Esophagus muscularis mucosa (tissue), 4 donors: Measurements from ENCODE around the gene ERC2. TPM values are rescaled to one million over a fixed set of nuclear protein-coding genes. Genes with fewer than 3 reads are reported as not detected.

Experiments used
- DNase-seq: peaks from one replicate; pipeline ENCODE4 v3.0.0-alpha.2; 2017; ENCODE audit errors: extremely low spot score
- H3K27ac ChIP-seq, 4 donors: fragments of 200-600 bp; sonication (generic); replicated peaks in 1 of 4; 1 replicate in 3 of 4; 2 replicates in 1 of 4; pipeline ENCODE4 v1.5.1; 2016 to 2019; ENCODE audit warnings: mild to moderate bottlenecking in 1 of 4
- H3K27me3 ChIP-seq, 4 donors: fragments of 200-600 bp; sonication (generic); one replicate each; pipeline versions ENCODE4 v1.5.1 to v1.6.0; 2016 to 2019
- H3K36me3 ChIP-seq, 4 donors: fragments of 200-600 bp; sonication (generic); one replicate each; pipeline ENCODE4 v1.5.1; 2016 to 2019
- H3K4me1 ChIP-seq, 4 donors: fragments of 200-600 bp; sonication (generic); one replicate each; pipeline ENCODE4 v1.5.1; 2016 to 2019
- H3K4me3 ChIP-seq, 4 donors: fragments of 200-600 bp; sonication (generic); 1 replicate in 2 of 4; 2 replicates in 2 of 4; pipeline ENCODE4 v1.5.1; 2016 to 2019; ENCODE audit warnings: mild to moderate bottlenecking in 4 of 4, moderate library complexity in 1 of 4
- H3K9me3 ChIP-seq, 4 donors: fragments of 200-600 bp; sonication (generic); 1 replicate in 3 of 4; 2 replicates in 1 of 4; pipeline ENCODE4 v1.5.1; 2016 to 2019
- EP300 ChIP-seq: sonication (generic); formaldehyde crosslinking; IDR thresholded peaks from one replicate; pipeline ENCODE4 v1.6.1; 2017; ENCODE audit warnings: antibody characterized with exemption
- POLR2A ChIP-seq: fragments of 450-650 bp; IDR thresholded peaks from one replicate; pipeline ENCODE4 v1.6.1; 2017; ENCODE audit warnings: antibody characterized with exemption, moderate library complexity, mild to moderate bottlenecking, low read depth
- POLR2AphosphoS5 ChIP-seq, 2 donors: sonication (generic); formaldehyde crosslinking; IDR thresholded peaks; one replicate each; pipeline ENCODE4 v1.6.1; 2017; ENCODE audit warnings: antibody characterized with exemption in 2 of 2
- WGBS: methylation state at CpG from one replicate; pipeline ENCODE4 v1.1.5; 2018; 5-methylcytosine and 5-hydroxymethylcytosine counted together
- intact Hi-C: fragments of 100-400 bp; cut with DNase I; formaldehyde crosslinking; loops from one replicate; pipeline ENCODE4 v1.15.1; 2023
- total RNA-seq, 4 donors: library from RNA; depleted of rRNA; stranded (reverse); fragments of >200 nt; gene quantifications; one replicate each; pipeline versions ENCODE4 v1.1.0 to v1.2.1, GENCODE V29; 2016
- TF ChIP-seq, protein P1 (sequence below), 3 experiments: fragments of 200-600 bp in 2 of 3; fragments of 450-650 bp in 1 of 3; sonication (generic) in 2 of 3; IDR thresholded peaks; one replicate each; pipeline ENCODE4 v1.5.1; 2017 to 2019; ENCODE audit warnings: antibody characterized with exemption in 3 of 3, mild to moderate bottlenecking in 2 of 3, moderate library complexity in 1 of 3

Gene ERC2
- total RNA-seq, 4 donors from 2014 or later = 0.42 to 2.0 (median 1.5) TPM

DNA sequence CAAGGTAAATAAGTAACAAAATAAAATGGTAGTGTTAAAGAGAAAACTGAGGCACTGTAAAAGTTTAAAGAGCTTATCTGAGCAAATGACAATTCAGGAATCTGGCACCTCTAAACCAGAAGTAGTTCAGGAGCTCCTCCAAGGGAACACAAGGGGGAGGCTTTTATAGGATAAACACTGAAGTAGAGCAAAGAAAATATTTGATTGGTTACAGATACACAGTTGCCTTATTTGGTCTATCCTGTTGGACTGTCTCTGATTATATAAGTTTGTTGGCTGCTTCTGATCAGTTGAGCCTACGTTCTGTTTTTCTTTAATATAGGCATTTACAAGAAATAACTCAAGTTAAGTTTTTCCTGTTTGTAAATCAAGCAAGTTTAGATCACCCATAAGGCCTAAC lies 146.9 kb downstream of the ERC2 start:
- no peak overlapping the region for H3K4me3 ChIP-seq
- WGBS = 40% methylated on average over 1 of the region's 1 CpG
- no peak overlapping the region for H3K27ac ChIP-seq
- no peak for TF ChIP-seq EP300
- TF ChIP-seq POLR2AphosphoS5 (IDR thresholded peaks at IDR 0.05) = no peak
- no peaks in the 10 kb centered on the region for H3K36me3 ChIP-seq
- no peaks in the 10 kb centered on the region for H3K27me3 ChIP-seq
- no peaks in the 10 kb centered on the region for H3K9me3 ChIP-seq
- H3K4me1 ChIP-seq = peaks cover 3 to 7% (median 4%) of the 10 kb centered on the region in 4 donors
- intact Hi-C loops = no loop called here
- DNase-seq = no peak

DNA sequence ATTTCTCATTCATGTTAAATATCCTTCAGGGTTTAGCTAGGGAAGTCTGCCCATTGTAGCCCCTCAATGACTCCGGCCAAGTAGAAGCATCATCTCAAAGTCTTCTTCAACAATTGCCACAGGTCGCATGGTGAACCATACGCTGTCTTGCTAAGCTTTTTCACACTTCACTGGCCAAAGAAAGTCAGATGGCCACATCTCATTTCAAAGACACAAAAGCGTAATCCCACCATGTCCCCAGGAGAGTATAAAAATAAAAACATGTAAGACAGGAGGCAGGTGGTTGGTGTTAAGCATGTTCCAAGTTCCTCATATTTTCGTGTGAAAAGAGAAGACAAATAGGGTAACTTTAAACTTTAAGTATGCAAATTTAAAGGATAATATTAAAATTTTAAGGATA lies 147.4 kb downstream of the ERC2 start:
- Histone ChIP-seq H3K4me1 (peaks cover 3 to 8% (median 4%) of the 10 kb centered on the region in 4 donors), H3K27ac (no peak overlapping the region), H3K27me3 (no peaks in the 10 kb centered on the region), H3K4me3 (no peak overlapping the region), H3K36me3 (no peaks in the 10 kb centered on the region), H3K9me3 (no peaks in the 10 kb centered on the region)
- no peak for TF ChIP-seq POLR2AphosphoS5 (IDR thresholded peaks at IDR 0.05)
- no peak for TF ChIP-seq POLR2A
- TF ChIP-seq, protein P1, sequence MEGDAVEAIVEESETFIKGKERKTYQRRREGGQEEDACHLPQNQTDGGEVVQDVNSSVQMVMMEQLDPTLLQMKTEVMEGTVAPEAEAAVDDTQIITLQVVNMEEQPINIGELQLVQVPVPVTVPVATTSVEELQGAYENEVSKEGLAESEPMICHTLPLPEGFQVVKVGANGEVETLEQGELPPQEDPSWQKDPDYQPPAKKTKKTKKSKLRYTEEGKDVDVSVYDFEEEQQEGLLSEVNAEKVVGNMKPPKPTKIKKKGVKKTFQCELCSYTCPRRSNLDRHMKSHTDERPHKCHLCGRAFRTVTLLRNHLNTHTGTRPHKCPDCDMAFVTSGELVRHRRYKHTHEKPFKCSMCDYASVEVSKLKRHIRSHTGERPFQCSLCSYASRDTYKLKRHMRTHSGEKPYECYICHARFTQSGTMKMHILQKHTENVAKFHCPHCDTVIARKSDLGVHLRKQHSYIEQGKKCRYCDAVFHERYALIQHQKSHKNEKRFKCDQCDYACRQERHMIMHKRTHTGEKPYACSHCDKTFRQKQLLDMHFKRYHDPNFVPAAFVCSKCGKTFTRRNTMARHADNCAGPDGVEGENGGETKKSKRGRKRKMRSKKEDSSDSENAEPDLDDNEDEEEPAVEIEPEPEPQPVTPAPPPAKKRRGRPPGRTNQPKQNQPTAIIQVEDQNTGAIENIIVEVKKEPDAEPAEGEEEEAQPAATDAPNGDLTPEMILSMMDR (IDR thresholded peaks at IDR 0.05) = no peak
- TF ChIP-seq EP300 = no peak
- 78% methylated on average over 5 of the region's 5 CpGs for WGBS
- no peak for DNase-seq
- intact Hi-C loops = no loop called here

DNA sequence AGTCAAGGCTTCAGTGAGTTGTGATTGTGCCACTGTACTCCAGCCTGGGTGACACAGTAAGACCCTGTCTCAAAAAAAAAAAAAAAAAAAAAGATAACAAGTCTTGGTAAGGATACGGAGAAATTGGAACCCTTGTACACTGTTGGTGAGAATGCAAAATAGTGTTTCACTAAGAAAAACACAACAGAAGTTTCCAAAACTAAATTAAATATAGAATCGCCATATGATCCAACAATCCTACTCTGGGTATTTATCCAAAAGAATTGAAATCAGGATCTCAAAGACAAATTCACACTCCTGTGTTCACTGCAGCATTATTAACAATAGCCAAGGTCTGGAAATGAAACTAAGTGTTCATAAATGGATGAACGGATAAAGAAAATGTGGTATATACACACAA lies 149.4 kb downstream of the ERC2 start:
- Histone ChIP-seq H3K4me1 (peaks cover 0 to 9% (median 3%) of the 10 kb centered on the region in 4 donors), H3K27ac (no peak overlapping the region), H3K9me3 (no peaks in the 10 kb centered on the region), H3K36me3 (no peaks in the 10 kb centered on the region), H3K27me3 (no peaks in the 10 kb centered on the region), H3K4me3 (no peak overlapping the region)
- no peak for DNase-seq
- TF ChIP-seq, protein P1 (IDR thresholded peaks at IDR 0.05) = no peak
- intact Hi-C loops = no loop called here
- WGBS = 85% methylated on average over 3 of the region's 3 CpGs

DNA sequence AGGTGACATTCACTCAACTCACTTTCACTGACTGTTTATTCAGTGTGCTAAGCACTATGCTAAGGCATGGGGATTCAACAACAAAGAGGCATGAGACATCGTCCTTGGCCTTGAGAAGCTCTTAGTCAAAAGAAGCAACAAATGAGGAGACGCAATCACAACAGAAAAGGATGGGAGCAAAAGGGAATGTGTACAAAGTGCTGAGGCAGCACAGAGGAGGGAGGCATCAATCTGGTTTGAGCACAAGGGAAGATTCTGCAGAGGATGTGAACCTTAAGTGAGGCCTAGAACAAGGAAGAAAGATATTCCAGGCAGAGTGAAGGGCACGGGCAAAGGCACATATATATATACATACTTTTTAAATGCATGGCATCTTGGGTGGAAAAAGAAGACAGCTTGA lies 151.3 kb downstream of the ERC2 start:
- 89% methylated on average over 3 of the region's 3 CpGs for WGBS
- intact Hi-C loops = no loop called here
- TF ChIP-seq POLR2AphosphoS5 (IDR thresholded peaks at IDR 0.05) (no peak), EP300 (no peak), POLR2A (no peak)
- TF ChIP-seq, protein P1 (IDR thresholded peaks at IDR 0.05) = no peak
- no peaks in the 10 kb centered on the region for H3K27me3 ChIP-seq
- no peaks in the 10 kb centered on the region for H3K36me3 ChIP-seq
- peaks cover 0 to 4% (median 0%) of the 10 kb centered on the region in 4 donors for H3K4me1 ChIP-seq
- no peak overlapping the region for H3K27ac ChIP-seq
- no peak for DNase-seq
- H3K9me3 ChIP-seq = no peaks in the 10 kb centered on the region
- no peak overlapping the region for H3K4me3 ChIP-seq

DNA sequence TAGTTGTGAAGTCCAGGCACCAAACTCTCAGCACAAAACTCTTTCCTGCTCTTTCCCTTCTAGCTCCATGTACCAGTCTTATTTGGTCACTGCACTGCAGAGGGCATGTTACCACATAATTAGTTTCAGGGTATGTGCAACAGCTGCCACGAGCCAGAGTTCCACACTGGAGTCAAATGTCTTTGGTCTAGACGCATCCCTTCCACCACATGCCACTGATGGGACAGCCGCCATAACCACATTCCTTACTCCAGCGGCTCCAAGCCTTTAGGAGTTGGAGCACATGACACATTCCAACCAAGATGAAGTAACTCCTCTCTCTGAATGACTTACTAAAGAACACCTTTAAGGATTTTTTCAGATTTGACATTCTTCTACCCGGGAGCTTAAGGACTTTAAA lies 153.4 kb downstream of the ERC2 start:
- no peaks in the 10 kb centered on the region for H3K36me3 ChIP-seq
- intact Hi-C loops = no loop called here
- no peak overlapping the region for H3K4me3 ChIP-seq
- 56% methylated on average over 5 of the region's 5 CpGs for WGBS
- no peaks in the 10 kb centered on the region for H3K9me3 ChIP-seq
- no peaks in the 10 kb centered on the region for H3K27me3 ChIP-seq
- DNase-seq = no peak
- peaks cover 0 to 4% (median 0%) of the 10 kb centered on the region in 4 donors for H3K4me1 ChIP-seq
- TF ChIP-seq POLR2A (no peak), POLR2AphosphoS5 (IDR thresholded peaks at IDR 0.05) (no peak)
- no peak overlapping the region for H3K27ac ChIP-seq

DNA sequence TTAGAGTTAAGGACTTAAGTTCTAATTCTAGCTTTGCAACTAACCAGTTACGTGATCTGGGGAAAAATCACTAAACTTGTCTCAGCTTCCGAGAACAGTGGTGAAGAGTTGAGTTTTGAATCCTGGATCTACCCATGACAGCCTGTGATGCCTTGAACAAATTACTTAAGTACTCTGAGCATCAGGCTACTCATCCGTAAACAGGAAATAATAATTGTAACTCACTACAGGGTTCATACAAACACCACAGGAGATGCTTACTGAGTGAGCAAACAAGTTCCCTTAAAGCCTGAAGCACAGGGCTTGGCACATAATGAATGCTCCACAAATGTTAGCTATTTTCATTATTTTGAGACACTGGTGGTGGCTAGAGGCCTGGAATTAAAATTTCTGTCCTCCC lies 158.8 kb downstream of the ERC2 start:
- no peak overlapping the region for H3K27ac ChIP-seq
- peaks cover 0 to 11% (median 9%) of the 10 kb centered on the region in 4 donors for H3K4me1 ChIP-seq
- H3K9me3 ChIP-seq = no peaks in the 10 kb centered on the region
- no peaks in the 10 kb centered on the region for H3K27me3 ChIP-seq
- H3K4me3 ChIP-seq = no peak overlapping the region
- TF ChIP-seq, protein P1 (IDR thresholded peaks at IDR 0.05) = no peak
- TF ChIP-seq POLR2AphosphoS5 (IDR thresholded peaks at IDR 0.05) = no peak
- TF ChIP-seq EP300 = no peak
- no peak for TF ChIP-seq POLR2A
- no peak for DNase-seq
- whole genome bisulfite sequencing = 56% methylated on average over 3 of the region's 3 CpGs
- H3K36me3 ChIP-seq = no peaks in the 10 kb centered on the region
- intact Hi-C loops = no loop called here
